Measurements from ENCODE around the gene TAC3.
"Not testable (repeated sequence)": the region's sequence is repeated elsewhere in the genome, so short reads cannot be mapped to it uniquely, and the experiment has no call there.

TAC3 gene

DNA sequence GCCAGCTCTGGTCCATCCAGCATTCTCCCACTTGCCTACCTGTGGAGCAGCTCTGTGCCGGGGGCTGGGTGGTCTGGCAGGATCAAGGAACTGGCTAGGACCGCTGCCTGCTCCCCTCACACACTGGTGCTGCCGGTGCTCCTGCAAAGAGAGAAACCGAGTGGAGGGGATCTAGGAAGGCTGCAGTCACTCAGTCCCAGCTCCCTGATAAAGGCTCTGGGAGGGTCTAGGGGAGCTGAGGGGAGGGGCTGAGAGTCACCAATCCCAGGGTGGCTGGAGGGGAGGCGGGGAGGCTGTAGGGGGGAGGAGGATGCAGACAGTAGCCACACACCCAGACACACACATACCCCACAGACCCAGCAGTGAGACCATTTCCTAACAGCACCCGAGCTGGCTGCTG lies at the start of gene TAC3:
Gene TAC3, minus strand, starts transcription at position 182 of the 400 bp plus-strand sequence. CDS start 732 bp downstream, outside the sequence.
- peak; percentile 57 for DNase-seq (ENCODE audit: low spot score)

DNA sequence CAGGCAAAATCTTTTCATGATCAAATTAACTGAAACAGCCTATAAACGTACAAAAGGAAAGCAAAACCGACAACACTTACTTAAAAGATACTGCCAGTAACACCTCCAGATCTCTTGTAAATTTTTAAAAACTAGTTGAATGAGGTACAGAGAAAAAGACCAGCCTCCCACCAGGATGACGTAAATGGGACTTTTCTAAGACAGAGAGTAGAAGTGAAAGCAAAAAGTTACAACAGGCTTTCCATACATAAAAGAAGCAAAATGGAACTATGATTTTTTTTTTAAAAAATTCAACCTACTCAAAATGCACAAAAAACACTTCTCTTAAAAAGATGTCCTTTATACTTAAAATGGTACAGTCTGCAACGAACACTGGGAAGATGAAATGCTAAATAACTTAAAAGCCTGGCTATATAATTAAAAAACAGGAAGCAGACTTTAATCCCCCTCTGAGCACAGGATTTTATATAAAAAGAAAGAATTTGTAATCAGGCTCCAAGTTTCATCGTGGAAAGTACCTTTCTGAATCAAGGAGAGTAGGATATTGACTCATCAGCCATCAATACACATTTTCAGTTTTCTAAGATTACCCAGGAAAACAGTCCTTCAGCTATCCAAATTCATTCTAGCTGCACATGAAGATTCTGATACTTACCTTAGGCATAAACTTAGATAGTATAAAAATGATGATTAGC lies 47.8 kb upstream of the TAC3 start:
- DNase-seq (ENCODE audit: low spot score) = no peak

DNA sequence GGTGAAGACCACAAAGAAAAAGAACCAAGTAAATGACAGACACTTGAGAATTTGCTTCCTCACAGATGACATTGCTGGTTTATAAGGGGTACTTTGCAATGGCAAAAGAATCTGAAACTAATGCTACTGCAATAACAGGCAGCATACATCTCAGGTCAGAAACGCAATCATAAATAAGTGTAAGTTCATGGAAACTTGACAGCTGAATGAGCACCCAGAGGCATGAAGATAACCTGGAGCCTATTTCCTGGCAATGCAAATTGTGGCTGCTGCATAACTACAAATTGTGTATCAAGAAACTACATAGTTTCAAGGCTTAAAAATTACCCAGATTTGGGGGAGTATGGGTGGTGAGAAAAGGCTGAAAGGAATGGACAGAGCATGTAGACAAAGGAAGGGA lies 42.1 kb upstream of the TAC3 start:
- DNase-seq (ENCODE audit: low spot score) = no peak

DNA sequence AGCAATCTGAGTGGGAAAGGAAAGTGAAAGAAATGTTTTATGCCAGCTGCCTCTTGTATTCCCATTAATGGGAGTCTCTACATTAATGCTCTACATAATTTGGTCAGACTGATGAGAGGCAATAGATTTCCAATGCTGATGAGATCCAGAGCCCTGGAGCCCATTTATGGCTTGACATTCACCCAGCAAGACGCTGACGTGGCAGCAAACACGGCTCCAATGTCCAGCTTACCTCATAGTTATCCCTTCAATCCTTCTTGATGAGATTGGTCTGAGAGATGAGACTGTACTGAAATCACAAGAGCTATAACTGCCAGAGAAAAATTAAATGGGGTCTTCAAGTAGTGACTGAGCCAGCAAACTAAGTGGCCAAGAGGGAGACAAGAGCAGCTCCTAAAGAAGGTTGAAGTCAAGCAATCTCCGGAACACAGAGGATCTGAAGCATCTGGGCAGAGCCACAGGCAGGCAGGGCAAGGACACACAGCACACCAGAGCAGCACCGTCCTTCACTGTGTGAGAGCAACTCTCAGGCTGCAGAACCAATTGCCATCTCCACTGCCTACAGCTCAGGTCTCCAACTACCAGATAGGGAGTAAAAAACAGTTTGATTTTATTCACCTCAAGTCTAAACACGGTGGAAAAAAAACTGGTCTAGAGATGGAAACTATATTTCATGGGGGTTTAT lies 40.9 kb upstream of the TAC3 start:
- DNase-seq (ENCODE audit: low spot score) = no peak

DNA sequence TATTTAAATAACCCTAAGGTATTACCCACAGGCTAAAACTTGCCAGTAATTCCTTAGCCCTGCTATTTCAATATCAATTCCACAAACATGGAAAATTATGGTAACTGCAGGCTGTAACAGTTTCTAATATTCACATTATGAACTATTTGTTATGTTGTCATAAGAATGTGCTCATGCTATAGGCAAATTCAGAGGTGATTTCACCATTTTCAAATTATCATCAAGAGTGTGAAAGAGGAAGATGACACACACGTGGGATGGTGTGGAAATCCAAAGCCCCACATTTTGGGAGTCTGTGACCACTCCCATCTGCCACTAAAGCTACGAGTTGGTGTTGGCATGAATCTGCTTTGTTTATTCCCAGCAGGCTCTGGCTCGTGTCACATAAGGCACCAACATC lies 39.5 kb upstream of the TAC3 start:
- DNase-seq (ENCODE audit: low spot score) = no peak

DNA sequence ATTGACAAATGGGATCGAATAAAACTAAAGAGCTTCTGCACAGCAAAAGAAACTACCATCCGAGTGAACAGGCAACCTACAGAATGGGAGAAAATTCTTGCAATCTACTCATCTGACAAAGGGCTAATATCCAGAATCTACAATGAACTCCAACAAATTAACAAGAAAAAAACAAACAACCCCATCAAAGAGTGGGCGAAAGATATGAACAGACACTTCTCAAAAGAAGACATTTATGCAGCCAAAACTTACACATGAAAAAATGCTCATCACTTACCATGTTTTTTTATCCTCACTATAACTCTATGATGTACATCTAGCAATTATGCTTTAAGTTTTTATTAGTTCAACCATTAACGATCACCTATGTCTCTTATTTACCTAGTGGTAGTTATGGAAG lies 37.6 kb upstream of the TAC3 start:
- not testable (repeated sequence) for DNase-seq (ENCODE audit: low spot score)

DNA sequence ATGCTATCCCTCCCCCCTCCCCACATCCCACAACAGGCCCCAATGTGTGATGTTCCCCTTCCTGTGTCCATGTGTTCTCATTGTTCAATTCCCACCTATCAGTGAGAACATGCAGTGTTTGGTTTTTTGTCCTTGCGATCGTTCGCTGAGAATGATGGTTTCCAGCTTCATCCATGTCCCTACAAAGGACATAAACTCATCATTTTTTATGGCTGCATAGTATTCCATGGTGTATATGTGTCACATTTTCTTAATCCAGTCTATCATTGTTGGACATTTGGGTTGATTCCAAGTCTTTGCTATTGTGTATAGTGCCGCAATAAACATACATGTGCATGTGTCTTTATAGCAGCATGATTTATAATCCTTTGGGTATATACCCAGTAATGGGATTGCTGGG lies 36.8 kb upstream of the TAC3 start:
- DNase-seq (ENCODE audit: low spot score) = not testable (repeated sequence)

DNA sequence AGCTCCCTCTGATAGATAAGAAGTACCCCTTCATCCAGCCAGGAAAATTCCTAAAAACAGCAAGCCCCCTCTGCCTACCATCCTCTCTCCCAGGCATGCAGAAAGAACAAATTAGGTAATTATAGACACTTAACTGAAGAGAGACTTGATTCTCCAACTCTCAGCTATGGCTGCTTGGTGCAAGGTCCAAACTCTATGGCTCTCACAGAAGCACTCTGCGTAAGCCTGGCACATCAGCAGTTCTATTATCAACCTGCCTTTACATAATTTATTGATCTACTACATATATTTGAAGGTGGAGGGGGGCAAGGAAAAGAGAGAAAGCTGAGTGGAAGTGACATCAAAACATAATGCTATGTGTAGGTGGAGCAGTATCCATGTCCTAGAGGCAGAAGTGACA lies 34.7 kb upstream of the TAC3 start:
- no peak for DNase-seq (ENCODE audit: low spot score)

DNA sequence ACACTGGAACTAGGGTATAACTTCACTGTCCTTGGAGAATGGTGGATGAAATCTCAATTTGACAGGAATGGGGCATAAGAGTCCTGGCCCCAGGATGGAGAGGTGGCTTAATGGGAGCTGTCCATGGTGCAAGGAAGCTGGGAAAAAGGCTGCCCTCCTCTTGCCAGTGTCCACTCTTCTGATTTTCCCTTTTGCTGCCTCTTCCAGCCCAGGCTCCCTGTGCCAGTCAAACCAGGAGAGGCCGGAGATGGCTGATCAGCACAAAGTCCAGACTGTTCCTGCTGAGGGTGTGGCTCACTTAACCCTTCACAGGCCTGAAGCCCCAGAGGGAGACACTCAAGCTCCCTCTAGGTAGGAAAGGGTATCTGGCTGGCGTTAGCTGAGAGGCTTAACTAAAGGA lies 33.6 kb upstream of the TAC3 start, which contains the start of gene MYO1A:
Gene MYO1A, minus strand, starts transcription at position 240 of the 400 bp plus-strand sequence. CDS start 1,806 bp downstream, outside the sequence.
- peak; percentile 79 for DNase-seq (ENCODE audit: low spot score)

DNA sequence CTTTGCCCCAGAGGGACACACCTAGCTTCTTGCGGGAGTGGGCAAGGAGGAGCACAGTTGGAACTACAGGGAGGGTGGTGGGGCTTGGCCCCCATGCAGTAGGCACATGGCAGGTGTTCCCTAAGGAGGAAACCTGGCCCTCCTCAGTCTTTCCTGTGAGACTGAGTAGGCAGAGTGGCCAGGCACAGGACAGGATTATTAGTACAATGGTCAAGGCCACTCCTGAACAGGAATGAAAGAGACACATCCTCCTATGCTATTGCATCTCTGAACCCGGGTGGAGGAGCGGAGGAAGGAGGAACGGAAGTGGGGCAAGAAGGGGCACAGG lies 32.8 kb upstream of the TAC3 start:
- no peak for DNase-seq (ENCODE audit: low spot score)

DNA sequence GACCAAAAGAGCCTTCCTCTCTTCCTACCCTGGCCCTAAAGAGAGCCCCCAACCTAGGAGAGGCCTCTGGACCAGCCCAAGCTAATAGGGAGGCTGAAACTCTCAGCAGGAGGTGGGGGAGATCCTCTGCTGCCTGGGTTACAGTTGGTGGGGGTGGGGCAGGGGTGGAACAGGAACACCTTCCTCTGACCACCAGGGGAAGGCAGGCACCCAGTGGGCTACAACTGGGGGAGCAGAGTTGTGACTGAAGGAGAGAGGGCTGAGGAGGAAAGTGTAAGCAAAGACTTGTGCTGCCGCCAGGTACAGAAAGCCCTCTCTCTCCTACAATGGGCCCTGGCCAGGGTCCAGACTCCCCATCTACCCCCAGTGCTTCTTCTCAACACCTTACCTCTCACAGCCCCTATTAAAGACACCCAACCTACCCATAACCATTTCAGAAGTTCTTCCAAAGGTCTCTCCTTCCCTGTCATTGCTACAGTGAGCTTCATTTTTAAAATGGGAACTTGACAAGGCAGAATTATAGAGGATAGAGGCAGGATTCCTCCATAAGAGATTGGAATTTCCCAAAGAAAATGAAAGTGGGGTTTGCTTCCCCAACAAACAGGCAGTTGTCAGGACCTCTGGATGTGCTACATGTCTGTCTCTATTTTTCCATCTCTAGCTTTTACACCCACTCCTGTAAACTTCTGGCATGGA lies 32.2 kb upstream of the TAC3 start:
- no peak for DNase-seq (ENCODE audit: low spot score)

DNA sequence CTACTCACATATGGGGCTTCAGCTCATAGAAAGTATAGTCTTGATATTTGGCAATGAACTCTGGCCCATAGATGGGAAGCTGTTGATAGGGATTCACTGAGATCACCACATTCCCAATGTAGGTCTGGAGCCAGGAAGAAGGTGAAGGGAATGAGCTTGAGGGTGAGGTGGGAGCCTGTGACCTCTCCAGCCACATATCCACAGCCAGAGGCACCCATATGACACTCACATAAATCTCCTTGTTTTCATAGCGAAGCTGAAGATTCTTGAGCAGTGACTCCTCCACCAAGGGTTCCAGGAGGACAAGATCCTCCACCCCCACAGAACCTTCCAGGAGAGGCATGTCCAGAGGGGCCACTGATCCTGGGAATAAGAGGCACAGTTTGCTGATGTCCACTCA lies 31.7 kb upstream of the TAC3 start:
- no peak for DNase-seq (ENCODE audit: low spot score)

DNA sequence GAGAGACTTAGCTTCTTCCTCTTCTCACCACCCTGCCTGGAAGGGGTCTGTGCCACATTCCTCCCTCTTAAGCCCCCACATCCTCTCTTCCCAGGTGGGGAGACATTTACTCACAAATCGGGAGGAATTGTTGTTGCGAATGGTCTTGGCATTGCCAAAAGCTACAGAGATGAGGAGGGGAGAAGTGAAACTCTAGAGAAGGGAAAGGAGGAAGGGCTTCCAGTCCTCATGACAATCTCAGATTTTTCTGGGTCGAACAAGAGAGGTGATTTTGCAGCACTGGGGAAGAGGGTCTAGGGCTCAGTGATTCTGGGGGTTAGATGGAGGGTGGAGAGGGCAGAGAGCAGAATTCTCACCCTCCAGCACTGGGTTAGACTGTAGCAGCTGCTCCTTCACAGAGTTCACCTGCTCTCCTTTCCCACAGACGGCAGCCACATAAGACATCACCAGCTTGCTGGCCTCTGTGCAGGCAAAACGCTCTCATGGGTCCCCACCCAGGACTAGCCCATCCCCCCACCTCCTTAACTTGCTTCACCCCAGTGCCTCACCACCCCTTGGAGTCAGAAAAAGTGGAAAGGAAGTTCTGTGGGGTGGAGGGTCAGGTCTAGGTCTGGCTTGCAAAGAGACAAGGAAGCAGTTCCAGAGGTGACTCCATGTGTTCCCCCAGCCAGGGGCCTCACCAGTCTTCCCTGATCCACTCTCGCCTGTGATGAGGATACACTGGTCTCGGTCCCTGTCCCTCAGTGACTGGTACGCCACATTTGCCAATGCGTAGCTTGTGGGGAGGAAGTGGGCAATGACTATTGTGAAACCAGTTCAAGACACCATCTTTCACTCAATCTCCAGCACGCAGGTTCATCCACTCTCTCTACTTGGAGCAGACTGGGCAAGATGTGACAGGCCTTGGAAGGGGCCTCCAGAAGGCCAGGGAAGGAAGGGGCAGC lies 30.9 kb upstream of the TAC3 start:
- DNase-seq (ENCODE audit: low spot score) = no peak

DNA sequence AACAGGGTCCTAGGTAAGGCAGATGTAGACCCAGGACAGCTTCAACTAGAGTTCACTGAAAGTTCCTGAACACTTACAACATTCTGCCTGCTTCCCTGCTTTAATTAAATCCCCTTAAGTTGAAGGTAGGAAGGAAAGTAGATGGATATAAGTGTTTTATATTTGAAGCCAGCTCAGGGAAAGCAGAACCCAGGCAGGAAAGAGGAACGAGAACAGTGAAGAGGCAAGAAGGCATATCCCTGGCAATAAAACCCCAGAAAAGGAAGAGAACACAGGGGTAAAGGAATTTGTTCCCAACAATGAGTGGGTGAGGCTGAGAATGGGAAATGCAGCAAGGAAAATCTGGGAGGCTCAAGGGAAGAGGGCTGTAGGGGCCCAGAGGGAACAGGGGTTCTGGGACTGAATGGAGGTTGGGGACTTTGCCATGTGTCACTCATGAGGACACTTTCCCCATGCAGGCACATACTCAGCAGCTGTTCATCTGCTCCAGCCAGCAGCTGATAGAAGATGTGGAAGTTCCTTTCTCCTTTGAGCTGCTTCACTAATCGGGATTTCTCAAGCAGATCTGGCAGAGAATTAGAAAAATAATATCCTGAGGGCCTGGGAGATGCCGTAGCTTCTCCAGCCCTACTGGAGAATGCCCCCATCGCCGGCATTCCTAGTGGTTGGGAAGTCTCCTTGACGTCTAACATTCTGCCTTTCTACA lies 29.9 kb upstream of the TAC3 start:
- DNase-seq (ENCODE audit: low spot score) = no peak

DNA sequence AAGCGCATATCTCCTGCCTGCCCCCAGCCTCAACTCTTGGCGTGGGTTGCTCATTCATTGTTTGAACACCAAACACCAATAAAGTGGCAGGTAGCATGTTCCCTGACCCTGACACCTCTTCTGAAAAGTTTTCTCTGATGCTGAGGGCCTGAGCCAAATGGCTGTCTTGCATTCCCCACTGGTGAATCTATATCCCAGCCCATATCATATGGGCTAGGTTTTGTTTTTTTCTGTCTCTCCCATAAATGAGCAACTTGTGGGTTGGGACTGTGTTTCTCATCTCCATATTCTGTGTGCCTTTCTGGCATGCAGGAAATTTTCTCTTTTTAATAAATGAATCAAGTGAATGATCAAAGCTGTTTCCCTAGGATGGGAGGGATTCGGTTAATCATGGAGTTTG lies 28.6 kb upstream of the TAC3 start:
- no peak for DNase-seq (ENCODE audit: low spot score)

DNA sequence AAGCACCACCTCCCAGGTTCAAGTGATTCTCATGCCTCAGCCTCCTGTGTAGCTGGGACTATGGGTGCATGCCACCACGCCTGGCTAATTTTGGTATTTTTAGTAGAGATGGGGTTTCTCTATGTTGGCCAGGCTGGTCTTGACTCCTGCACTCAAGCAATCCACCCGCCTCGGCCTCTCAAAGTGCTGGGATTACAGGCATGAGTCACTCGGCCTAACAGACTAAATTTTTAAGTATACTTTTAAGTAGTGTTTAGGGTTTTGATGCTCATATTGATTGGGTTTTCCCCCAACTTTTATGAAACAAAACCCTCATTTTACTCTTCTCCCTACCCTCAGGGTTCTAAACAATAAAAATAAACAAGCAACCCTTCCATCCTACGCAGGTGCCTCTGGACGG lies 28.1 kb upstream of the TAC3 start:
- no peak for DNase-seq (ENCODE audit: low spot score)

DNA sequence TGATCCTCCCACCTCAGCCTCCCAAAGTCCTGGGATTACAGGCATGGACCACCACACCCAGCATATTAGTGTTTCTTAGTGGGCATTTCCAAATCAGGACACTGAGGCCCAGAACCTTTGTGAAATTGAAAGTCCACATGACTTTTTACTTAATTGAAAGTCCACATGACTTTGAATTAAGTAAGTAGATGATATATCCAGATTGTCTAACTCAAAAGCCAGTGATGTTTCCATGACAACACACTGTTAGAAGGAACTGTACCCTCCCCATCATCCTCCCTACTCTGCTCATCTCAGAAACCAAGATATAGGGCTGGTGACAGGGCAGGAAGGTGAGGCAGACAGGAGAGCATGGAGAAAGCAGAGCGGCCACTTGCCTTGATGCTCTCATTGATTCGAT lies 26.4 kb upstream of the TAC3 start:
- no peak for DNase-seq (ENCODE audit: low spot score)

DNA sequence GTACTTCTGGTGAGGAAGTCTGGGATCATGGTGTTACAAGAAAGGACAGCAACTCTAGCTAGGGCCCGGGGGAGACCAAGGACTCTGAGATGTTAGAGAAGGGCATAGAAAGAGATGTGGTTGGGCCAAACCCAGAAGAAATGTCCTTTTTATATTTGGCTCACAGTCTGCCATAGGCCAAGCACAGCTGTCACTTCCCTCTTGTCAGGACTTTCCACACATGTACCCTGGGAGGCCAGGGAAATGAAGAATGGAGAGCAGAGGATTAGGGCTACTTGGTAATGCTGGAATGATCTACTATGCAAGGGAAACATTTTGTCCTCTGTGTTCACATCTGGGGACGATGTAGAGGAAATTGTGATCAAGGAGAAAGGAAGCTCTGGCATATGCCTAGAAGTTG lies 24.4 kb upstream of the TAC3 start:
- DNase-seq (ENCODE audit: low spot score) = no peak

DNA sequence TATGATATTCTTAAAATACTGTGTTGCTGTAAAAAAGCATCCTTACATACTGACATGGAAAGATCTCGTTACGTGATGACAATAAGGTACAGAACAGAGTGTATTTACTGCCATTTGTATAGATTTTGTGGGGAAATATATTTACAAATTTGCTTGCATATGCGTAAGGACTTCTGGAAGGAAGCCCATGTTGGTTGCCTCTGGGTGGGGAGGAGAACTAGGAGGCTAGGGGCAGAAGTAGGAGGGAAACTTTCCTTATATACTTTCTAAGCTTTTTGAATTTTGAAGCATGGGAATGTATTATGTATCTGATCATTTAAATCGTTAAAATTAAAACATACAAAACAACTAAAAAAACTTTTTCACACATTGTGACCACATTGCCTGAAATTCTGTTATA lies 23.9 kb upstream of the TAC3 start:
- DNase-seq (ENCODE audit: low spot score) = no peak

DNA sequence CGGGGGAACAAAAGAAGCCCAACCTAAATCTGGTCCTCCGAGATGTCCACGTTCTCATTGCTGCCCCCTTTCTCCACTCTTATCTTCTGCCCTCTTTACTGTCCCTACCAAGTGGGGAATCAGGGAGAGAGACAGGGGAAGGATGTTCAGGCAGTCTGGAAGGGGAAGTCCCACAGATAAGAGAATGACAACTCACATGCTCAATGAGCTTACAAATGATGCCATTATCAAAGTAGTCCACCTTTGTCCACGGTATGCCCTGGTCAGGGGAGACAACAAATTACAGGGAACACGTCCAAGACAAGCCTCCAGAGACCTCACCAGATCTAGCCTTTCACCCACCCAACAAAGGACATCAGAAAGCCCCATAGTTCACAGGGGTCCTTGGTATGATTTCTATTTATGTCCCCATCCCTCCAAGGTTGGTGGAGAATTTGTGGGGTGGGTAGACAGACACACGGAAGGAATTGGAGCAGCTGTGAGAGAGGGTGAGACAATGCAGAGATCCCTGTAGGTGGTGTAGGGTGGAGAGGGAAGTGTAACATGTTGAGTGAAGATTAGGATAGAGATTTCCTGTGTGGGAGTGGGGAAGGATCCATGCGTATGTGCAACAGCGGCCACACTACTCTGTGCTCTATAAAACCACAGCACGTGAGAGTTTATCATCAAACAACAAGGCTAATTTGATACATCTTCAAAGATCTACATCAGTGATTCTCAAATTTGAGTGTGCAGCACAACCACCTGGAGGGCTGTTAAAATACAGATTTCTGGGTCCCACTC lies 22.9 kb upstream of the TAC3 start:
- no peak for DNase-seq (ENCODE audit: low spot score)

DNA sequence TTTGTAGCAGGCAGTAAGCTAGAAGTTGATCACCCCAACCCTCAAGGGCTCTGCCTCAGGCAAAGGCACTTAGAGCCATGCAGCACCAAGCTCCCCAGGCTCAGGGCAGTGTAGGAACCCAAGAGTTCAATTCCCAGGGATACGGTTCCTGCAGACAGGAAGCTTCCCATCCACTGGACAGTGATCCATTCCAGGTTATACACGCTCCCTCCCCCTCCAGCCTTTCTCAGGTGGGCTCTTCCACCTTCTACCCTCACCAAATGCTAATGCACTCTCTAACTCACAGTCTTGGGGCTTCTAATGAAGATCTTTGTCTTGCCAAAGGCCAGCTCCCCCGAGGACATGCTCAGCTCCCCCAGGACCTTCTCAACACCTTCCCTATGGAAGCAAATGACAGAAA lies 20.9 kb upstream of the TAC3 start:
- no peak for DNase-seq (ENCODE audit: low spot score)
